GM23338 (cell line): ENCODE data around the gene ADAMTS8. TPM values are rescaled to one million over a fixed set of nuclear protein-coding genes. Genes with fewer than 3 reads are reported as not detected.
A peak's percentile ranks its signal among the peaks of the same experiment; 100 is the strongest.

Experiments used
- ATAC-seq: fragments of 200-7000 bp; cut with Tn5 transposase; 3 replicates; pipeline ENCODE4 v1.9.1; 2020
- DNase-seq: peaks from one replicate; pipeline ENCODE4 v3.0.0-alpha.2; 2015; ENCODE audit warnings: low spot score
- H2AFZ ChIP-seq: fragments of 200-600 bp; sonication (generic); 2 replicates; pipeline ENCODE4 v1.8.0; 2016; ENCODE audit warnings: antibody characterized with exemption, mild to moderate bottlenecking, moderate library complexity
- H3F3A ChIP-seq: fragments of 200-600 bp; sonication (generic); replicated peaks from 2 replicates; pipeline ENCODE4 v1.8.0; 2017; ENCODE audit warnings: antibody characterized with exemption, mixed run types, low read depth
- H3K27ac ChIP-seq: fragments of 200-600 bp; sonication (generic); 2 replicates; pipeline ENCODE4 v1.6.1; 2016; ENCODE audit warnings: low read depth
- H3K27me3 ChIP-seq: fragments of 200-600 bp; sonication (generic); 2 replicates; pipeline ENCODE4 v1.8.0; 2016; ENCODE audit warnings: mild to moderate bottlenecking, mixed run types, moderate library complexity; ENCODE audit not compliant: insufficient read depth
- H3K36me3 ChIP-seq: fragments of 200-600 bp; sonication (generic); 2 replicates; pipeline ENCODE4 v1.8.0; 2016; ENCODE audit warnings: mild to moderate bottlenecking; ENCODE audit not compliant: insufficient read depth
- H3K4me1 ChIP-seq: fragments of 200-600 bp; sonication (generic); 2 replicates; pipeline ENCODE4 v1.8.0; 2016; ENCODE audit warnings: mild to moderate bottlenecking, moderate library complexity; ENCODE audit not compliant: insufficient read depth
- H3K4me2 ChIP-seq: fragments of 200-600 bp; sonication (generic); 2 replicates; pipeline ENCODE4 v1.7.1; 2017; ENCODE audit warnings: mixed run types
- H3K4me3 ChIP-seq: fragments of 200-600 bp; sonication (generic); 2 replicates; pipeline ENCODE4 v1.6.1; 2016; ENCODE audit warnings: mixed run types
- H3K79me2 ChIP-seq: fragments of 200-600 bp; sonication (generic); replicated peaks from 2 replicates; pipeline ENCODE4 v1.8.0; 2017; ENCODE audit warnings: mild to moderate bottlenecking; ENCODE audit not compliant: insufficient read depth
- H3K9me2 ChIP-seq: fragments of 200-600 bp; sonication (generic); 2 replicates; pipeline ENCODE4 v1.8.0; 2017; ENCODE audit not compliant: insufficient read depth
- H4K20me1 ChIP-seq: fragments of 200-600 bp; sonication (generic); replicated peaks from 2 replicates; pipeline ENCODE4 v1.8.0; 2017; ENCODE audit warnings: mild to moderate bottlenecking; ENCODE audit not compliant: insufficient read depth
- H3K27ac Mint-ChIP-seq: 2 replicates; pipeline ENCODE4 v1.8.0; 2020; ENCODE audit warnings: inconsistent platforms, mild to moderate bottlenecking, moderate library complexity, mixed read lengths
- H3K27me3 Mint-ChIP-seq: 3 replicates; pipeline ENCODE4 v1.8.0; 2022; ENCODE audit warnings: low read depth, mild to moderate bottlenecking, moderate library complexity, mixed read lengths, inconsistent platforms; ENCODE audit not compliant: insufficient read depth, poor library complexity
- H3K36me3 Mint-ChIP-seq: 3 replicates; pipeline ENCODE4 v1.8.0; 2021; ENCODE audit warnings: low read depth, mild to moderate bottlenecking, inconsistent platforms, moderate library complexity, mixed read lengths
- H3K4me1 Mint-ChIP-seq: 3 replicates; pipeline ENCODE4 v1.8.0; 2020; ENCODE audit warnings: mild to moderate bottlenecking, inconsistent platforms, mixed read lengths
- H3K4me3 Mint-ChIP-seq: 3 replicates; pipeline ENCODE4 v1.8.0; 2021; ENCODE audit warnings: moderate library complexity, mild to moderate bottlenecking, inconsistent platforms, mixed read lengths
- H3K9me3 Mint-ChIP-seq: 3 replicates; pipeline ENCODE4 v1.8.0; 2020; ENCODE audit warnings: moderate library complexity, mild to moderate bottlenecking, inconsistent platforms, mixed read lengths
- EZH2 ChIP-seq: fragments of 200-600 bp; sonication (generic); IDR thresholded peaks from one replicate; pipeline ENCODE4 v1.8.0; 2017; ENCODE audit warnings: antibody characterized with exemption, mild to moderate bottlenecking, low read depth; ENCODE audit not compliant: unreplicated experiment
- EZH2phosphoT487 ChIP-seq: fragments of 200-600 bp; sonication (generic); IDR thresholded peaks from one replicate; pipeline ENCODE4 v1.8.1; 2018; ENCODE audit warnings: antibody characterized with exemption; ENCODE audit not compliant: unreplicated experiment
- POLR2AphosphoS5 ChIP-seq: IDR thresholded peaks from 2 replicates; pipeline ENCODE4 v1.6.1; 2016; ENCODE audit warnings: antibody characterized with exemption, low read depth
- REST ChIP-seq: IDR thresholded peaks from one replicate; pipeline ENCODE4 v1.6.1; 2018; ENCODE audit warnings: antibody characterized with exemption; ENCODE audit not compliant: unreplicated experiment
- STAT1 ChIP-seq: IDR thresholded peaks from one replicate; pipeline ENCODE4 v1.6.1; 2016; ENCODE audit warnings: antibody characterized with exemption; ENCODE audit not compliant: unreplicated experiment
- ZNF114 ChIP-seq: fragments of 250-450 bp; sonication (Bioruptor Pico); IDR thresholded peaks from 2 replicates; pipeline ENCODE4 v1.5.0; 2020; ENCODE audit warnings: mild to moderate bottlenecking, moderate library complexity
- ZNF462 ChIP-seq: fragments of 250-450 bp; sonication (Bioruptor Pico); IDR thresholded peaks from 2 replicates; pipeline ENCODE4 v1.5.0; 2020; ENCODE audit warnings: mild to moderate bottlenecking, moderate library complexity
- polyA plus RNA-seq: library from polyadenylated mRNA; unstranded; fragments of >200 nt; fragmentation: Nextera tagmentation; extraction: Ambion mirVana; gene quantifications from 2 replicates; pipeline ENCODE4 v1.2.1, GENCODE V29; 2016
- total RNA-seq: library from RNA; depleted of rRNA; stranded (reverse); fragments of >200 nt; shearing (Covaris generic); gene quantifications from 2 replicates; pipeline ENCODE4 v1.2.3, GENCODE V29; 2014

The ADAMTS8 gene
- total and polyA plus RNA-seq, 2 experiments from 2014 or later: 7.5 to 16.2 TPM

GRCh38 chr11:130399196-130399595, 29.2 kb downstream of the ADAMTS8 start:
- H3F3A ChIP-seq: peaks cover 5% of the 10 kb centered on the region; the same call in 1 of the 2 replicates
- no peaks in the 10 kb centered on the region for H3K9me2 ChIP-seq
- ATAC-seq (peak; percentile 14; the same call in 2 of the 3 replicates), DNase-seq (no peak)
- Mint-ChIP-seq H3K4me1 (peaks cover 58% of the 10 kb centered on the region), H3K36me3 (no peaks in the 10 kb centered on the region; the same call in 2 of the 3 replicates), H3K4me3 (no peak overlapping the region), H3K9me3 (no peaks in the 10 kb centered on the region), H3K27me3 (peaks cover 18% of the 10 kb centered on the region), H3K27ac (no peak overlapping the region)
- H3K27ac ChIP-seq: no peak overlapping the region
- no peak for TF ChIP-seq ZNF462 (CRISPR knock-in tag)
- no peak for TF ChIP-seq STAT1
- TF ChIP-seq REST: peak; percentile 67
- no peak for TF ChIP-seq ZNF114 (CRISPR knock-in tag)
- no peak for TF ChIP-seq EZH2phosphoT487
- no peak for TF ChIP-seq POLR2AphosphoS5
- TF ChIP-seq EZH2: no peak
- H3K4me1 ChIP-seq: peaks cover 16% of the 10 kb centered on the region
- H3K79me2 ChIP-seq: no peaks in the 10 kb centered on the region
- no peaks in the 10 kb centered on the region for H4K20me1 ChIP-seq
- no peak overlapping the region for H3K4me3 ChIP-seq
- H3K27me3 ChIP-seq: no peaks in the 10 kb centered on the region
- H3K4me2 ChIP-seq: no peak overlapping the region
- no peak overlapping the region for H2AFZ ChIP-seq
- no peaks in the 10 kb centered on the region for H3K36me3 ChIP-seq
